Loucy (cell line): ENCODE results near the gene PKM.

Experiments
- H2AFZ ChIP-seq: fragments of 200-600 bp; sonication (generic); 2 replicates; pipeline ENCODE4 v1.6.0; 2016; ENCODE audit warnings: antibody characterized with exemption, mild to moderate bottlenecking, low read length, moderate library complexity
- H3F3A ChIP-seq: fragments of 200-600 bp; 2 replicates; pipeline ENCODE4 v1.6.0; 2016; ENCODE audit warnings: antibody characterized with exemption, low read depth, mild to moderate bottlenecking
- H3K27me3 ChIP-seq: fragments of 200-600 bp; sonication (generic); 2 replicates; pipeline ENCODE4 v1.6.1; 2014; ENCODE audit warnings: low read length, mild to moderate bottlenecking; ENCODE audit not compliant: insufficient read depth, poor library complexity, severe bottlenecking
- H3K36me3 ChIP-seq: fragments of 200-600 bp; sonication (generic); 2 replicates; pipeline ENCODE4 v1.6.1; 2016; ENCODE audit warnings: low read length; ENCODE audit not compliant: insufficient read depth
- H3K4me1 ChIP-seq: fragments of 200-600 bp; sonication (generic); 2 replicates; pipeline ENCODE4 v1.5.1; 2014; ENCODE audit warnings: low read length, mild to moderate bottlenecking; ENCODE audit not compliant: insufficient read depth, poor library complexity, severe bottlenecking
- H3K4me2 ChIP-seq: fragments of 200-600 bp; sonication (generic); 2 replicates; pipeline ENCODE4 v1.6.0; 2014; ENCODE audit warnings: antibody characterized with exemption, low read length, low read depth, mild to moderate bottlenecking; ENCODE audit not compliant: poor library complexity, severe bottlenecking
- H3K4me3 ChIP-seq: fragments of 200-600 bp; sonication (generic); 2 replicates; pipeline ENCODE4 v1.5.1; 2014; ENCODE audit warnings: low read length, mild to moderate bottlenecking, mixed read lengths; ENCODE audit not compliant: poor library complexity, severe bottlenecking
- H3K79me2 ChIP-seq: fragments of 200-600 bp; sonication (generic); 2 replicates; pipeline ENCODE4 v1.6.1; 2014; ENCODE audit warnings: low read length; ENCODE audit not compliant: insufficient read depth
- H3K9ac ChIP-seq: fragments of 200-600 bp; sonication (generic); 2 replicates; pipeline ENCODE4 v1.6.0; 2014; ENCODE audit warnings: mild to moderate bottlenecking, low read depth, low read length, moderate library complexity; ENCODE audit not compliant: poor library complexity, severe bottlenecking
- H3K9me2 ChIP-seq: fragments of 200-600 bp; sonication (generic); replicated peaks from 2 replicates; pipeline ENCODE4 v1.6.1; 2016; ENCODE audit warnings: low read depth, low read length, mixed read lengths
- H3K9me3 ChIP-seq: fragments of 200-600 bp; sonication (generic); 2 replicates; pipeline ENCODE4 v1.6.1; 2014; ENCODE audit warnings: mild to moderate bottlenecking, antibody characterized with exemption, low read length, low read depth; ENCODE audit not compliant: insufficient read depth
- H4K20me1 ChIP-seq: fragments of 200-600 bp; sonication (generic); 2 replicates; pipeline ENCODE4 v1.6.0; 2014; ENCODE audit warnings: antibody characterized with exemption, low read length, mild to moderate bottlenecking; ENCODE audit not compliant: insufficient read depth, poor library complexity, severe bottlenecking
- EZH2phosphoT487 ChIP-seq: fragments of 200-600 bp; IDR thresholded peaks from 2 replicates; pipeline ENCODE4 v1.6.1; 2018; ENCODE audit warnings: antibody characterized with exemption, mild to moderate bottlenecking, moderate library complexity, borderline replicate concordance
- TF ChIP-seq, protein P1 (sequence below): fragments of 200-600 bp; sonication (generic); conservative IDR thresholded peaks from 2 replicates; pipeline ENCODE4 v1.5.1; 2014; ENCODE audit warnings: mild to moderate bottlenecking, antibody characterized with exemption, low read length

PKM gene

DNA sequence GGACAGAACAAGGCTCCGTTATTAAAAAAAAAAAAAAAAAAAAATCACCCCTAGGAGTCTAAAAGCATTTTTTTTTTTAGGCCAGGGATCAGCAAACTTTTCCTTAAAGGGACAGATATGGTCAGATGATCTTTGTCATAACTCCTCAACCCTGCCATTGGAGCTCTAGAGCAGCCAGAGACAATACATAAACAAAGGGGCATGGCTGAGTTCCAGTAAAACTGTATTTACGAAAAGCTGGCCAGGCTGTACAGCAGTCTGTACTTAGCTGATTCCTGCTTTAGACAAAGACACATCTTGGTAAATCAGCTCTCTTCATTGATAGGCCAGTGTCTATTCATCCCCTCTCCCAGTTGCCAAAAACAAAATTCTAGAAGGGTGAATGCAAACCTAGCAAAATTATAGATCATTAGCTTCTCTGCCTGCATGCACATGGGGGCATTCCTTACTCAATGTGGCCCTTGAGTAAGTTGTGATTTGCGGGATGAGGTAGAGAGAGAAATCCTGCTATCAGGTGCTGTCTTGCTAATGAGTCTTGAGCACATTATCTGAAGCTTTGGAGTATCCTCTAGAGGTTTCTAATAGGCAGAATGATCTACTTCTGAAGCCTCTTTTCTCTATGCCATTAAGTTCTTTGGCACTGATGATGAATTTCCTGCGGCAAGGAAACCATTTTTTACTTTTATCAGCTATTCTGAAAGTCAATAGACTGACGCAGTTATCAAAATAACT, 77.6 kb downstream of the PKM start:
- peaks cover 4% of the 10 kb centered on the region for H3K4me1 ChIP-seq
- TF ChIP-seq EZH2phosphoT487 = no peak
- TF ChIP-seq, protein P1, sequence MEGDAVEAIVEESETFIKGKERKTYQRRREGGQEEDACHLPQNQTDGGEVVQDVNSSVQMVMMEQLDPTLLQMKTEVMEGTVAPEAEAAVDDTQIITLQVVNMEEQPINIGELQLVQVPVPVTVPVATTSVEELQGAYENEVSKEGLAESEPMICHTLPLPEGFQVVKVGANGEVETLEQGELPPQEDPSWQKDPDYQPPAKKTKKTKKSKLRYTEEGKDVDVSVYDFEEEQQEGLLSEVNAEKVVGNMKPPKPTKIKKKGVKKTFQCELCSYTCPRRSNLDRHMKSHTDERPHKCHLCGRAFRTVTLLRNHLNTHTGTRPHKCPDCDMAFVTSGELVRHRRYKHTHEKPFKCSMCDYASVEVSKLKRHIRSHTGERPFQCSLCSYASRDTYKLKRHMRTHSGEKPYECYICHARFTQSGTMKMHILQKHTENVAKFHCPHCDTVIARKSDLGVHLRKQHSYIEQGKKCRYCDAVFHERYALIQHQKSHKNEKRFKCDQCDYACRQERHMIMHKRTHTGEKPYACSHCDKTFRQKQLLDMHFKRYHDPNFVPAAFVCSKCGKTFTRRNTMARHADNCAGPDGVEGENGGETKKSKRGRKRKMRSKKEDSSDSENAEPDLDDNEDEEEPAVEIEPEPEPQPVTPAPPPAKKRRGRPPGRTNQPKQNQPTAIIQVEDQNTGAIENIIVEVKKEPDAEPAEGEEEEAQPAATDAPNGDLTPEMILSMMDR = no peak
- H3K27me3 ChIP-seq = no peaks in the 10 kb centered on the region
- no peaks in the 10 kb centered on the region for H4K20me1 ChIP-seq
- no peaks in the 10 kb centered on the region for H3K79me2 ChIP-seq
- H2AFZ ChIP-seq = no peak overlapping the region
- H3K9ac ChIP-seq = no peak overlapping the region
- no peaks in the 10 kb centered on the region for H3K36me3 ChIP-seq
- H3K9me3 ChIP-seq = no peaks in the 10 kb centered on the region
- H3K9me2 ChIP-seq = no peaks in the 10 kb centered on the region
- H3F3A ChIP-seq = no peaks in the 10 kb centered on the region
- no peak overlapping the region for H3K4me2 ChIP-seq
- H3K4me3 ChIP-seq = no peak overlapping the region
